HepG2 (cell line): ENCODE measurements around the gene OSBPL5. TPM values are rescaled to one million over a fixed set of nuclear protein-coding genes. Genes with fewer than 3 reads are reported as not detected.
A peak's percentile ranks its signal among the peaks of the same experiment; 100 is the strongest.

ENCODE experiments used
- ARHGAP35 ChIP-seq: sonication (generic); formaldehyde crosslinking; IDR thresholded peaks from 2 replicates; pipeline ENCODE4 v1.9.0; 2022; ENCODE audit warnings: mild to moderate bottlenecking, inconsistent platforms, moderate library complexity, missing genetic modification reagents, borderline replicate concordance
- DMAP1 ChIP-seq: IDR thresholded peaks from 2 replicates; pipeline ENCODE4 v1.6.1; 2016
- ELK4 ChIP-seq: sonication (generic); formaldehyde crosslinking; IDR thresholded peaks from 2 replicates; pipeline ENCODE4 v1.9.0; 2021; ENCODE audit warnings: missing genetic modification reagents, borderline replicate concordance
- GPN1 ChIP-seq: sonication (generic); formaldehyde crosslinking; IDR thresholded peaks from 2 replicates; pipeline ENCODE4 v1.5.1; 2020; ENCODE audit warnings: missing genetic modification reagents, borderline replicate concordance
- HHEX ChIP-seq: IDR thresholded peaks from 2 replicates; pipeline ENCODE4 v1.6.1; 2016; ENCODE audit warnings: control low read depth
- NFATC3 ChIP-seq: sonication (generic); formaldehyde crosslinking; IDR thresholded peaks from 2 replicates; pipeline ENCODE4 v1.5.1; 2020; ENCODE audit warnings: mild to moderate bottlenecking, missing genetic modification reagents
- PATZ1 ChIP-seq: sonication (generic); formaldehyde crosslinking; IDR thresholded peaks from 2 replicates; pipeline ENCODE4 v1.4.0; 2020; ENCODE audit warnings: missing genetic modification reagents
- RARG ChIP-seq: sonication (generic); formaldehyde crosslinking; IDR thresholded peaks from 2 replicates; pipeline ENCODE4 v1.4.0; 2020; ENCODE audit warnings: low read depth, mild to moderate bottlenecking, missing genetic modification reagents
- SAFB2 ChIP-seq: sonication (generic); formaldehyde crosslinking; IDR thresholded peaks from 2 replicates; pipeline ENCODE4 v1.5.1; 2020; ENCODE audit warnings: missing genetic modification reagents, low read depth, mild to moderate bottlenecking, borderline replicate concordance
- SAP130 ChIP-seq: IDR thresholded peaks from 2 replicates; pipeline ENCODE4 v1.6.1; 2016; ENCODE audit warnings: low read depth
- STAT6 ChIP-seq: sonication (generic); formaldehyde crosslinking; IDR thresholded peaks from 2 replicates; pipeline ENCODE4 v1.4.0; 2020; ENCODE audit warnings: missing genetic modification reagents, mild to moderate bottlenecking, borderline replicate concordance
- ZBTB38 ChIP-seq: sonication (generic); formaldehyde crosslinking; IDR thresholded peaks from 2 replicates; pipeline ENCODE4 v1.5.1; 2020; ENCODE audit warnings: mild to moderate bottlenecking, missing genetic modification reagents
- ZBTB44 ChIP-seq: sonication (generic); formaldehyde crosslinking; IDR thresholded peaks from 2 replicates; pipeline ENCODE4 v1.4.0; 2020; ENCODE audit warnings: missing genetic modification reagents
- ZMAT3 ChIP-seq: sonication (generic); formaldehyde crosslinking; conservative IDR thresholded peaks from 2 replicates; pipeline ENCODE4 v1.7.0; 2021; ENCODE audit warnings: missing genetic modification reagents
- ZNF33A ChIP-seq: sonication (generic); formaldehyde crosslinking; IDR thresholded peaks from 2 replicates; pipeline ENCODE4 v1.5.1; 2020; ENCODE audit warnings: missing genetic modification reagents, mild to moderate bottlenecking, moderate library complexity, borderline replicate concordance
- ZNF44 ChIP-seq: sonication (generic); formaldehyde crosslinking; IDR thresholded peaks from 2 replicates; pipeline ENCODE4 v1.5.1; 2020; ENCODE audit warnings: mild to moderate bottlenecking, missing genetic modification reagents
- ZNF530 ChIP-seq: sonication (generic); formaldehyde crosslinking; IDR thresholded peaks from 2 replicates; pipeline ENCODE4 v1.5.0; 2020; ENCODE audit warnings: low read depth, mild to moderate bottlenecking, missing genetic modification reagents
- ZNF670 ChIP-seq: sonication (generic); formaldehyde crosslinking; IDR thresholded peaks from 2 replicates; pipeline ENCODE4 v1.8.0; 2022; ENCODE audit warnings: mild to moderate bottlenecking, missing genetic modification reagents, borderline replicate concordance
- polyA plus RNA-seq, 8 experiments: library from polyadenylated mRNA; depleted of rRNA in 3 of 8; stranded (reverse) in 7 of 8; unstranded in 1 of 8; fragments of >200 nt; fragmentation: Illumina TruSeq in 4 of 8; extraction: Trizol in 4 of 8; gene quantifications; 2 replicates each; pipeline versions ENCODE4 v1.2.1 to v1.2.3, GENCODE V29; 2011 to 2016; ENCODE audit warnings: low read depth in 4 of 8, missing spikeins in 1 of 8, mixed read lengths in 1 of 8; ENCODE audit not compliant: insufficient read depth in 1 of 8
- total RNA-seq, 5 experiments: library from RNA; depleted of rRNA; stranded (reverse); fragments of >200 nt; fragmentation: Illumina TruSeq; extraction: Trizol; gene quantifications; 2 replicates each; pipeline ENCODE4 v1.2.3, GENCODE V29; 2016; ENCODE audit warnings: low read depth in 1 of 5

Gene OSBPL5
- total and polyA plus RNA-seq, 2 of the 13 experiments (the other 11 are each of a cell fraction or from before 2014, with no cell fraction given): not detected

- TF ChIP-seq STAT6 (CRISPR knock-in tag) (no peak), HHEX (CRISPR knock-in tag) (no peak), ELK4 (CRISPR knock-in tag) (peak; percentile 61; the same call in 1 of the 2 replicates), ZNF530 (no peak), PATZ1 (CRISPR knock-in tag) (no peak; the same call in 1 of the 2 replicates), ZNF33A (CRISPR knock-in tag) (no peak), RARG (CRISPR knock-in tag) (no peak), DMAP1 (peak; percentile 92), NFATC3 (CRISPR knock-in tag) (no peak), ARHGAP35 (CRISPR knock-in tag) (peak; percentile 61; the same call in 1 of the 2 replicates), ZNF44 (CRISPR knock-in tag) (no peak), ZNF670 (CRISPR knock-in tag) (peak; percentile 62; the same call in 1 of the 2 replicates), ZMAT3 (CRISPR knock-in tag) (0 out of 2 replicates have a peak, but pooled peaks have one; percentile 50), ZBTB38 (peak; percentile 54; the same call in 1 of the 2 replicates), SAP130 (peak; percentile 99), ZBTB44 (CRISPR knock-in tag) (no peak), GPN1 (CRISPR knock-in tag) (no peak), SAFB2 (CRISPR knock-in tag) (no peak)
These were observed 107.8 kb downstream of the OSBPL5 start, which contains the start of gene CARS1 (continued) for GRCh38 chr11:3057069-3057963.
